ENCODE data around the gene CREB3.

CREB3 gene

GRCh38 chr9:35689542-35690293, 42.7 kb upstream of the CREB3 start, which contains the start of gene TPM2:
TPM2 (minus strand) TSS chr9:35689925; CDS start chr9:35689817, 108 bp downstream.
- H3K27ac ChIP-seq (ENCODE audit: poor library complexity, severe bottlenecking), result peak within 1 kb of the TSS; percentile 92
- H3K4me1 ChIP-seq (ENCODE audit: insufficient read depth, poor library complexity, severe bottlenecking), result peaks cover 14% of the 10 kb centered on the region
- peak within 1 kb of the TSS; percentile 54 for H3K4me3 ChIP-seq (ENCODE audit: severe bottlenecking)
- DNase-seq (ENCODE audit: low spot score) (no peak), ATAC-seq (ENCODE audit: low read depth) (peak; percentile 70)
- H3K9me3 ChIP-seq (ENCODE audit: severe bottlenecking), result no peaks in the 10 kb centered on the region
- TF ChIP-seq CTCF (IDR thresholded peaks at IDR 0.05; ENCODE audit: poor library complexity, severe bottlenecking), result no peak
- no peaks in the 10 kb centered on the region for H3K27me3 ChIP-seq (ENCODE audit: insufficient read depth, poor library complexity, severe bottlenecking)
- peaks cover 38% of the 10 kb centered on the region for H3K36me3 ChIP-seq (ENCODE audit: low read depth)

- Histone ChIP-seq H3K4me3 (ENCODE audit: severe bottlenecking) (peak overlapping the region; percentile 54), H3K4me1 (ENCODE audit: insufficient read depth, poor library complexity, severe bottlenecking) (peaks cover 14% of the 10 kb centered on the region), H3K9me3 (ENCODE audit: severe bottlenecking) (no peaks in the 10 kb centered on the region), H3K27ac (ENCODE audit: poor library complexity, severe bottlenecking) (peak overlapping the region; percentile 92), H3K27me3 (ENCODE audit: insufficient read depth, poor library complexity, severe bottlenecking) (no peaks in the 10 kb centered on the region), H3K36me3 (ENCODE audit: low read depth) (peaks cover 33% of the 10 kb centered on the region)
- ATAC-seq (ENCODE audit: low read depth), result no peak; the same call in 2 of the 3 replicates
- no peak for DNase-seq (ENCODE audit: low spot score)
- TF ChIP-seq CTCF (IDR thresholded peaks at IDR 0.05; ENCODE audit: poor library complexity, severe bottlenecking), result no peak
Measured at GRCh38 chr9:35690294-35690613, 42.2 kb upstream of the CREB3 start.

- ATAC-seq (ENCODE audit: low read depth) (peak; percentile 32), DNase-seq (ENCODE audit: low spot score) (no peak)
- Histone ChIP-seq H3K4me3 (ENCODE audit: severe bottlenecking) (peak overlapping the region; percentile 54), H3K9me3 (ENCODE audit: severe bottlenecking) (no peaks in the 10 kb centered on the region), H3K4me1 (ENCODE audit: insufficient read depth, poor library complexity, severe bottlenecking) (peaks cover 14% of the 10 kb centered on the region), H3K27ac (ENCODE audit: poor library complexity, severe bottlenecking) (peak overlapping the region; percentile 92), H3K36me3 (ENCODE audit: low read depth) (peaks cover 31% of the 10 kb centered on the region), H3K27me3 (ENCODE audit: insufficient read depth, poor library complexity, severe bottlenecking) (no peaks in the 10 kb centered on the region)
- no peak for TF ChIP-seq CTCF (IDR thresholded peaks at IDR 0.05; ENCODE audit: poor library complexity, severe bottlenecking)
Measured at GRCh38 chr9:35690614-35691333, 41.7 kb upstream of the CREB3 start.

- peaks cover 31% of the 10 kb centered on the region for H3K36me3 ChIP-seq (ENCODE audit: low read depth)
- H3K4me3 ChIP-seq (ENCODE audit: severe bottlenecking), result peak overlapping the region; percentile 54
- peaks cover 14% of the 10 kb centered on the region for H3K4me1 ChIP-seq (ENCODE audit: insufficient read depth, poor library complexity, severe bottlenecking)
- DNase-seq (ENCODE audit: low spot score) (no peak), ATAC-seq (ENCODE audit: low read depth) (peak; percentile 1; the same call in 2 of the 3 replicates)
- TF ChIP-seq CTCF (IDR thresholded peaks at IDR 0.05; ENCODE audit: poor library complexity, severe bottlenecking), result no peak
- no peaks in the 10 kb centered on the region for H3K27me3 ChIP-seq (ENCODE audit: insufficient read depth, poor library complexity, severe bottlenecking)
- H3K27ac ChIP-seq (ENCODE audit: poor library complexity, severe bottlenecking), result peak overlapping the region; percentile 92
- no peaks in the 10 kb centered on the region for H3K9me3 ChIP-seq (ENCODE audit: severe bottlenecking)
Measured at GRCh38 chr9:35691334-35691650, 41.2 kb upstream of the CREB3 start.
